ENCODE data around the gene KDM6B.
A peak's percentile ranks its signal among the peaks of the same experiment; 100 is the strongest.
"Not testable (repeated sequence)": the region's sequence is repeated elsewhere in the genome, so short reads cannot be mapped to it uniquely, and the experiment has no call there.

KDM6B gene

GRCh38 chr17:7853691-7854038, 19.6 kb downstream of the KDM6B start:
- no peak for DNase-seq

DNA sequence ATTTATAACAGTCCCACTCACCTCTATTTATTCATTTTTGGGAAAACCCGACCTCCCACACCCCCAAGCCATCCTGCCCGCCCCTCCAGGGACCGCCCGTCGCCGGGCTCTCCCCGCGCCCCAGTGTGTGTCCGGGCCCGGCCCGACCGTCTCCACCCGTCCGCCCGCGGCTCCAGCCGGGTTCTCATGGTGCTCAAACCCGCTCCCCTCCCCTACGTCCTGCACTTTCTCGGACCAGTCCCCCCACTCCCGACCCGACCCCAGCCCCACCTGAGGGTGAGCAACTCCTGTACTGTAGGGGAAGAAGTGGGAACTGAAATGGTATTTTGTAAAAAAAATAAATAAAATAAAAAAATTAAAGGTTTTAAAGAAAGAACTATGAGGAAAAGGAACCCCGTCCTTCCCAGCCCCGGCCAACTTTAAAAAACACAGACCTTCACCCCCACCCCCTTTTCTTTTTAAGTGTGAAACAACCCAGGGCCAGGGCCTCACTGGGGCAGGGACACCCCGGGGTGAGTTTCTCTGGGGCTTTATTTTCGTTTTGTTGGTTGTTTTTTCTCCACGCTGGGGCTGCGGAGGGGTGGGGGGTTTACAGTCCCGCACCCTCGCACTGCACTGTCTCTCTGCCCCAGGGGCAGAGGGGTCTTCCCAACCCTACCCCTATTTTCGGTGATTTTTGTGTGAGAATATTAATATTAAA, 20.2 kb downstream of the KDM6B start:
- no peak for DNase-seq

DNA sequence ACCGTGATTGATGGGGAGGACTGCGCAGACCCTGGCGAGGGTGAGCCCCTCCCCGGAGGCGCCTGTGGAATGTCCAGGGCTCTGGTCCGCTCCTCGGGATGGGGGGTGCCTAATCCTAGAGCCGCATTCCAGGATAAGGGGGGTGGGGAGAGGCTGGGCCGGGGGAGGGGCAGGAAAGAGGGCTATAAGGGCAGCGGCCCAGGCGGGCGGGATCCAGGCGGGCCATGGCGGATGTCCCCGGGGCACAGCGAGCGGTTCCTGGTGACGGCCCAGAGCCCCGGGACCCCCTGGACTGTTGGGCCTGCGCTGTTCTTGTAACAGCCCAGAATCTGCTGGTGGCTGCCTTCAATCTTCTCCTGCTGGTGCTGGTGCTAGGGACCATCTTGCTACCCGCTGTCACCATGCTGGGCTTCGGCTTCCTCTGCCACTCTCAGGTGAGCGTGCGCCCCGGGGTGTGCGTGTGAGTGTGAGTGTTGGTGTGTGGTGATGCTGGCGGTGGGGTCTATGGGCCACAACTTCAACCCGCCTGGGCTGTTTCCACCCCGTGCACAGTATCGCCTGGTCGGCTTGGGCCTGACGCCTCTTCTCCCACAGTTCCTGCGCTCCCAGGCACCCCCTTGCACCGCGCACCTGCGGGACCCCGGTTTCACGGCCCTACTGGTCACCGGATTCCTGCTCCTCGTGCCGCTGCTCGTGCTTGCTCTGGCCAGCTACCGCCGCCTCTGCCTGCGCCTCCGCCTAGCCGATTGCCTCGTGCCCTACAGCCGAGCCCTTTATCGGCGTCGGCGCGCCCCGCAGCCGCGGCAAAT, 21.0 kb downstream of the KDM6B start, which contains the start of gene TMEM88:
TMEM88 (plus strand) TSS at position 216 of the 809 bp plus-strand sequence; CDS start at position 225, 9 bp downstream.
- DNase-seq: no peak

DNA sequence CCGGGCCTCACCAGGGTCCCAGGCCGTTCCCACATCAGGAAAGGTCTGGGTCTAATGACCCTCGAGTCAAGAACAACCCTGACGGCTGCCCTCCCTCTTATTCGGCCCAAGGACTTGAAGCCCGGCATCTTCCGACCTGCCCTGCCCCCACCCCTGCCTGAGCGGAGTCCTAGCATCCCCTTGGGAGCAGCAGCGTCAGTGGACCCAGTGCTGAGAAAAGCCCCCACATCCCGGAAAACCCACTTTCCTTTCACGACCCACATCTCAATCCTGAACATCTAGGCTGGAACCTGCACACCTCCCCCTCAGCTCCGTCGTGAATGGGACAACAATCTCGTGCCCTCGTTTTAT, 21.6 kb downstream of the KDM6B start:
- DNase-seq: no peak

DNA sequence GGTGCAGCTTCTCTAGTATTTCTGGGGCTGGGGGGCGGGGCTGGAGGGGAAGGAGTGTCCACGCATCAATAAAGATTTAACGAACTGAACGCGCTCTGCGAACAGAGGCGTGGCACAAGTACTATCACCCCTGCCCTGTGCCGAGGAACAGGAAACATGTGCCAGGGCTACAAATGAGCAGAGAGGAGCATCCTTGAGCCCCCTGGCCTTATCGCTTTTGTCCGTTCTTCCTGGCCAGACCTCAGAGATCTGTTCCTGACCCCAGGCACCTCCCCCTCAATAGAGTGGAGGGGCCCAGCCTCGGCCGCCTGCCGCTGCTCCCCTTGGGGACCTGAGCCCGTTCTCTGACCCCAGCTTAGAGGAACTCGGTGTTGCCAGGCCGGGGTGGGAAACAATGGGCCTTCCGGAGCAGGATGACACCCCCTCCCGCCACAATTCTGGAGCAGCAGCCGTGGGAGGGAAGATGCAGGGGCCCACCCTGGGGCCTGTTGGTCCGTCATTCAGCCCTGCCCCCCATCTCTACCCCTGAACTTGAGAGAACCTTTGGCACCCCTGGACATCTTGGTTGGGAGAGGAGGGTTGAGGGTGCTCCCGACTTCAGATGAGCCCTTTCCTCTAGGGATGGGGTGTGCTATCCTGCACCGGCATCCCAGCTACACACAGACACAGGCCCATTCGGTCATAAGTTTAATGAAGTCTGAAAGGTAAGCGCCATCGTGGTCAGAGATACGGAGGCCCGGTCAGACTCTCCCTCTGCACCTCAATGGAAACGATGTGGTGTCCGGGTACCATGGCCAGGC, 22.2 kb downstream of the KDM6B start:
- no peak for DNase-seq

GRCh38 chr17:7856811-7857712, 23.0 kb downstream of the KDM6B start, which contains the start of gene NAA38:
Gene NAA38, minus strand, starts transcription at chr17:7857559. Its CDS starts 96 bp downstream, at chr17:7857463.
- DNase-seq: peak; percentile 89

GRCh38 chr17:7857713-7858521, 23.9 kb downstream of the KDM6B start, which contains the start of gene CYB5D1:
Gene CYB5D1, plus strand, starts transcription at chr17:7858003. Its CDS starts 132 bp downstream, at chr17:7858135.
- DNase-seq: peak; percentile 82

DNA sequence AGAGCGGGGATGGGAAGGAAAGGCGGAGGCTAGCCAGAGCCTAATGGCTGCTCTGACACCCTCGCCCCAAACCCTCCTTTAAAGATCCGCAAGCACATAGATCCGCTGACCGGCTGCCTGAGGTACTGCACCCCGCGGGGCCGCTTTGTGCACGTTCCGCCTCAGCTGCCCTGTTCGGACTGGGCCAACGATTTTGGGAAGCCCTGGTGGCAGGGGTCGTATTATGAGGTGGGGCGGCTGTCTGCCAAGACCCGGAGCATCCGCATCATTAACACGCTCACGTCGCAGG, 24.4 kb downstream of the KDM6B start:
- no peak for DNase-seq

DNA sequence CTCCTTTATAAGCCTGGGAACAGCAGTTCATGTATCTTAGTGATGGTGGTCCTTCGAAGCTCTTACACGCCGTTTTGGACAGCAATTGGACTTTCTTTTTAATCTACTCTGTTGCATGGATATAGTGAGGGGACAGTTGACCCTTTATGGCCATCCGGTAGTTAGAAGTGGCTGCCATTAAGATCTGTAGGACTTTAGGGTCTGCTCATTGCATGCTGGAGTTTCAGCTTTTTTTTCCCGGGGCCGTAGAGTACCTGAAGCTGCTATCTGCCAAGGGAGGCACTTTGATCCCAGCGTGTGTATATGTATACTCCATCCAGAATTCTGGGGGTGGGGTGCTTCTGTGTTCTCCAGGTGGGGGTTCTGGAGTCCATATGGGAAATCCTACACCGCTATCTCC, 25.0 kb downstream of the KDM6B start:
- DNase-seq: no peak

- DNase-seq: no peak
Observed at GRCh38 chr17:7862692-7863437, 28.8 kb downstream of the KDM6B start.

- DNase-seq: not testable (repeated sequence)
Observed at GRCh38 chr17:7864384-7864783, 30.4 kb downstream of the KDM6B start.

DNA sequence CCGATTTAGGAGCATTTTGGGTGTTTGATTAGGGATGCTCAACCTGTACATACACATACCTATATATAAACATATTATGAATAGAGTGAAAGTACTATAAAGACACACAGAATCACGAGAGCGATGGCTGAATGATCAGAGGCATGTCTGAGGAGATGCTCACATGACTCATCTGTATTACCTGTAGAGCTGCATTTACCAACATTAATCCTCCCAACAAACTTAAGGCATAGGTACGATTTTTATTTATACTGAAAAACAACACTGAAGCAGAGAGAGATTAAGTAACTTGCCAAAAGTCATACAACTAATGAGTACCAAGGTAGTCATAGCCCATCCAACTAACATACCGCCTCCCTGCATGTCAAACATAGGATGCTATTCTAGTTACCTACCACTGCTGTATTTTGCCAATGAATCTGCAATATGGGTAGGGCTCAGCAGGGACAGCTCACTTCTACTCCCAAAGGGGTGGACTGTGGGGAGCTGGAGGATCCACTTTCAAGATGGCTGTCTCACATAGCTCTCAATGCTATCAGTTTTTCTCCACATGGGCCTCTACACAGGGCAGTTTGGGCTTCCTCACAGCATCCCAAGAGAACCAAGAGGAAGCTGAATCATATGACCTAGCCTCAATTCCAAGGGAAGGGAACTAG, 31.1 kb downstream of the KDM6B start:
- DNase-seq: no peak

- DNase-seq: no peak
Observed at GRCh38 chr17:7867881-7868329, 33.9 kb downstream of the KDM6B start.

GRCh38 chr17:7873051-7873450, 39.0 kb downstream of the KDM6B start:
- DNase-seq: no peak

GRCh38 chr17:7875804-7876370, 41.9 kb downstream of the KDM6B start:
- no peak for DNase-seq

DNA sequence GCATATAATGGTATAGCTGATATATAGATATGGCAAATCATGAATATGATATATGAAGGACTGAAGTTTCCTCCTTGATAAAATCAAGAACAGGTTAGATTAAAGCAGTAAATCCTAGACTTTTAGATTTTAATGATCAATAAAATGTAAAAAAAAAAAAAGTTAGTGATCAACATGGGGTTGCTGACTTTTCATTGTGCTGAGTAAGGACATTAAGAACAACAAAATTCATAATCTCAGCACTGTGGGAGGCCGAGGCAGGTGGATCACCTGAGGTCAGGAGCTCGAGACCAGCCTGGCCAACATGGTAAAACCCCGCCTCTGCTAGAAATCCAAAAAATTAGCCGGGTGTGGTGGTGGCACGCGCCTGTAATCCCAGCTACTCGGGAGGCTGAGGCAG, 44.2 kb downstream of the KDM6B start:
- DNase-seq: no peak

- no peak for DNase-seq
Observed at GRCh38 chr17:7880076-7880868, 46.3 kb downstream of the KDM6B start.

DNA sequence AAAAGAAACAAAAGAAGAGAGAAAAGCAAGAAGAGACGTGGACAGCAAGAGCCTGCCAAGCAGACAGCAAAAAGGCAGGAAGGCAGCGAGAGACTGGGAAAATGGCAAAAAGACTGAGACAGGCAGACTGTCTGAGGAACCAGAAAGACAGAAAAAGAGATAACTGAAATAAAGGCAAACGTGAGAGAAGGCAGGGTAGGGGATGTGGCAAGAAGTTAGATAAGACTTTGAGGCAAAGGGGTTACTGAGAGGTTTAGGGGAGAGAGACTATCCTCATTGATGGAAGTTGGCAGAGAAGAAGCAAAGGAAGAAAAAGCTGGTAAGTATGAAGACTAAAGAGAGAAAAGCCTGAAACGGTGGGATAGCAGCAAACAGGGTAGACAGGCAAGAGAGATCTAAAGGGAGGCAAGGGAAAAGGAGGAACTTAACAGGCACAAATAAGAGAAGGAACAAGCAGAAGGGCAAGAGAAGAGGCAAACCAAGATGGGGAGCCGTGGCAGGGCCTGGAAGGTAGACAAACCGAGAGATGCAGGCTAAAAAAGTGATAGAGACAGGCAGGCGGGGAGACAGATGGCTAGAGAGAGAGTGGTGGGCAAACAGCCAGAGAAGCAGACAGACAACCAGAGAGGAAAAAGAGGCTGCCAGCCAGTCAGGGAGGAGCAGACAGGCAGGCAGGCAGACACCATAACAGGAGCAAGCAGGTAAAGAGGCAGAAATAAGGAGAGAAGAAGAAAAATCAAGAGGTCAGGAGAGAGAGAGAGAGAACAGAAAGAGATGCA, 47.4 kb downstream of the KDM6B start:
- no peak for DNase-seq
